Adrenal gland (tissue), 5 donors: ENCODE data around the gene TIMM50.

ENCODE experiments used
- POLR2A ChIP-seq, 2 donors: fragments of 450-650 bp; IDR thresholded peaks; one replicate each; pipeline ENCODE4 v1.6.1; 2017; ENCODE audit warnings: antibody characterized with exemption in 2 of 2, mild to moderate bottlenecking in 2 of 2, moderate library complexity in 1 of 2
- TF ChIP-seq, protein P1 (sequence below), 6 experiments: fragments of 450-650 bp in 4 of 6; fragments of 200-600 bp in 2 of 6; sonication (generic) in 1 of 6; IDR thresholded peaks; 1 replicate in 5 of 6; 2 replicates in 1 of 6; pipeline versions ENCODE4 v1.5.1 to v1.8.0; 2016 to 2021; ENCODE audit warnings: antibody characterized with exemption in 6 of 6, mild to moderate bottlenecking in 2 of 6, moderate library complexity in 1 of 6
- donor health status: DM: no; HTN: no; CAD: no.

DNA sequence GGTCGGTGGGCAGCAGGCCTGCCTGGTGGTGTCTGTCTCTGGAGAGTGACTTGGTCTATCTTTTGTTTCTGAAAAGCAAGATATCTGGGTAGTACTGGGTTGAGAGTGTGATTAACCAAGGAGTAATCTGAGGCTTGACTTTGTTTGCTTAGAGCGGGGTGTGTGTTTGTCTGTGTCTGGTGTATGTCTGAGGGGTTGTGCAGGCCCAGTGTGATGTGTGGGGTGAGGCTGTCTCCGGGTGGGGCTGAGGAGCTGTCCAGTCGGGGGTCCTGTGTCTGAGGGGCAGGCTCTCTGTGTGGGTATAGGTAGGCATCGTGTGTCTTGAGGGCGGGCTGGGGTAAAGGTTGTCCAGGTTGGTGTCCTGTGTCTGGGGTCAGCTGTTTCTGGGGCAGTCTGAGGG, 11.1 kb upstream of the TIMM50 start:
- no peak for TF ChIP-seq POLR2A (IDR thresholded peaks at IDR 0.05)
- TF ChIP-seq, protein P1, sequence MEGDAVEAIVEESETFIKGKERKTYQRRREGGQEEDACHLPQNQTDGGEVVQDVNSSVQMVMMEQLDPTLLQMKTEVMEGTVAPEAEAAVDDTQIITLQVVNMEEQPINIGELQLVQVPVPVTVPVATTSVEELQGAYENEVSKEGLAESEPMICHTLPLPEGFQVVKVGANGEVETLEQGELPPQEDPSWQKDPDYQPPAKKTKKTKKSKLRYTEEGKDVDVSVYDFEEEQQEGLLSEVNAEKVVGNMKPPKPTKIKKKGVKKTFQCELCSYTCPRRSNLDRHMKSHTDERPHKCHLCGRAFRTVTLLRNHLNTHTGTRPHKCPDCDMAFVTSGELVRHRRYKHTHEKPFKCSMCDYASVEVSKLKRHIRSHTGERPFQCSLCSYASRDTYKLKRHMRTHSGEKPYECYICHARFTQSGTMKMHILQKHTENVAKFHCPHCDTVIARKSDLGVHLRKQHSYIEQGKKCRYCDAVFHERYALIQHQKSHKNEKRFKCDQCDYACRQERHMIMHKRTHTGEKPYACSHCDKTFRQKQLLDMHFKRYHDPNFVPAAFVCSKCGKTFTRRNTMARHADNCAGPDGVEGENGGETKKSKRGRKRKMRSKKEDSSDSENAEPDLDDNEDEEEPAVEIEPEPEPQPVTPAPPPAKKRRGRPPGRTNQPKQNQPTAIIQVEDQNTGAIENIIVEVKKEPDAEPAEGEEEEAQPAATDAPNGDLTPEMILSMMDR (IDR thresholded peaks at IDR 0.05): no peak
